ENCODE data around the gene CYP2C9. TPM values are rescaled to one million over a fixed set of nuclear protein-coding genes. Genes with fewer than 3 reads are reported as not detected.

CYP2C9 gene
- total RNA-seq, 1 experiment from 2014 or later = not detected

GRCh38 chr10:95031656-95032055 is 93.2 kb downstream of the CYP2C9 start:
- no peak for DNase-seq (ENCODE audit: low read depth, low spot score)
- in situ Hi-C loops (cut with HindIII; ENCODE audit: low pct_unique_long_range_greater_than_20kb, low sequenced_read_pairs) = no loop called here

GRCh38 chr10:95034401-95034800 is 95.9 kb downstream of the CYP2C9 start:
- in situ Hi-C loops (cut with HindIII; ENCODE audit: low pct_unique_long_range_greater_than_20kb, low sequenced_read_pairs) = no loop called here

GRCh38 chr10:95035332-95036295 is 97.2 kb downstream of the CYP2C9 start:
- in situ Hi-C loops (cut with HindIII; ENCODE audit: low pct_unique_long_range_greater_than_20kb, low sequenced_read_pairs) = no loop called here
- DNase-seq (ENCODE audit: low read depth, low spot score) = no peak

More at GRCh38 chr10:95034401-95034800, 95.9 kb downstream of the CYP2C9 start:
- no peak for DNase-seq (ENCODE audit: low read depth, low spot score)

GRCh38 chr10:95039281-95039680 is 100.8 kb downstream of the CYP2C9 start:
- in situ Hi-C loops (cut with HindIII; ENCODE audit: low pct_unique_long_range_greater_than_20kb, low sequenced_read_pairs) = no loop called here
- no peak for DNase-seq (ENCODE audit: low read depth, low spot score)

Small RNAs within 50 kb of the gene (small RNA-seq; reads per million reads assigned to genes)
- 0 reads per million in 2 experiments for gene CYP2C60P

Other genes with a start within 250 kb of the CYP2C9 start
- gene CYP2C19, start 176.0 kb upstream of the CYP2C9 start, total RNA-seq (2014; rRNA removed; shearing (Covaris generic)) = not detected in 2 replicates
- not detected in 2 replicates for gene CYP2C8, start 130.8 kb downstream of the CYP2C9 start, total RNA-seq (2014; rRNA removed; shearing (Covaris generic))